SH-SY5Y (cell line): ENCODE results near the gene TAPT1.
A peak's percentile ranks its signal among the peaks of the same experiment; 100 is the strongest.

Experiments
- GATA2 ChIP-seq: IDR thresholded peaks from 2 replicates; pipeline ENCODE4 v1.6.1; 2011; ENCODE audit warnings: mild to moderate bottlenecking, low read depth, low read length
- GATA3 ChIP-seq: IDR thresholded peaks from 2 replicates; pipeline ENCODE4 v1.6.1; 2011; ENCODE audit warnings: low read depth, mild to moderate bottlenecking, low read length, moderate library complexity

TAPT1 gene

GRCh38 chr4:16154451-16154850, 71.8 kb downstream of the TAPT1 start:
- TF ChIP-seq GATA2 (no peak), GATA3 (no peak)

GRCh38 chr4:16150716-16151115, 75.6 kb downstream of the TAPT1 start:
- TF ChIP-seq GATA3 = no peak
- TF ChIP-seq GATA2 = no peak

- TF ChIP-seq GATA3 (no peak), GATA2 (no peak)
These were observed 83.5 kb downstream of the TAPT1 start for GRCh38 chr4:16142598-16143310.

- TF ChIP-seq GATA3 (no peak), GATA2 (no peak)
These were observed 85.4 kb downstream of the TAPT1 start for GRCh38 chr4:16140879-16141249.

GRCh38 chr4:16140231-16140878, 85.9 kb downstream of the TAPT1 start:
- TF ChIP-seq GATA3 = no peak
- no peak for TF ChIP-seq GATA2

- TF ChIP-seq GATA2 (no peak; the same call in 1 of the 2 replicates), GATA3 (no peak)
These were observed 87.0 kb downstream of the TAPT1 start for GRCh38 chr4:16139066-16139945.

- TF ChIP-seq GATA3 = no peak
- no peak for TF ChIP-seq GATA2
These were observed 89.4 kb downstream of the TAPT1 start for GRCh38 chr4:16136827-16137226.

- no peak for TF ChIP-seq GATA3
- no peak for TF ChIP-seq GATA2
These were observed 90.0 kb downstream of the TAPT1 start for GRCh38 chr4:16136311-16136710.

GRCh38 chr4:16133406-16133805, 92.9 kb downstream of the TAPT1 start:
- TF ChIP-seq GATA3 (no peak), GATA2 (no peak)

GRCh38 chr4:16131293-16131692, 95.0 kb downstream of the TAPT1 start:
- TF ChIP-seq GATA2 (no peak), GATA3 (no peak)

- peak; percentile 84 for TF ChIP-seq GATA3
- peak; percentile 98 for TF ChIP-seq GATA2
These were observed 96.9 kb downstream of the TAPT1 start for GRCh38 chr4:16129336-16129735.

- TF ChIP-seq GATA3 = no peak
- no peak for TF ChIP-seq GATA2
These were observed 99.6 kb downstream of the TAPT1 start for GRCh38 chr4:16126714-16127113.

- TF ChIP-seq GATA3 = no peak
- no peak for TF ChIP-seq GATA2
These were observed 100.5 kb downstream of the TAPT1 start for GRCh38 chr4:16125571-16126445.

GRCh38 chr4:16124232-16124631, 102.0 kb downstream of the TAPT1 start:
- no peak for TF ChIP-seq GATA2
- TF ChIP-seq GATA3 = no peak
